SH-SY5Y (cell line): ENCODE results near the gene HIVEP2.

Source experiments
- GATA2 ChIP-seq: IDR thresholded peaks from 2 replicates; pipeline ENCODE4 v1.6.1; 2011; ENCODE audit warnings: mild to moderate bottlenecking, low read depth, low read length
- GATA3 ChIP-seq: IDR thresholded peaks from 2 replicates; pipeline ENCODE4 v1.6.1; 2011; ENCODE audit warnings: low read depth, mild to moderate bottlenecking, low read length, moderate library complexity

DNA sequence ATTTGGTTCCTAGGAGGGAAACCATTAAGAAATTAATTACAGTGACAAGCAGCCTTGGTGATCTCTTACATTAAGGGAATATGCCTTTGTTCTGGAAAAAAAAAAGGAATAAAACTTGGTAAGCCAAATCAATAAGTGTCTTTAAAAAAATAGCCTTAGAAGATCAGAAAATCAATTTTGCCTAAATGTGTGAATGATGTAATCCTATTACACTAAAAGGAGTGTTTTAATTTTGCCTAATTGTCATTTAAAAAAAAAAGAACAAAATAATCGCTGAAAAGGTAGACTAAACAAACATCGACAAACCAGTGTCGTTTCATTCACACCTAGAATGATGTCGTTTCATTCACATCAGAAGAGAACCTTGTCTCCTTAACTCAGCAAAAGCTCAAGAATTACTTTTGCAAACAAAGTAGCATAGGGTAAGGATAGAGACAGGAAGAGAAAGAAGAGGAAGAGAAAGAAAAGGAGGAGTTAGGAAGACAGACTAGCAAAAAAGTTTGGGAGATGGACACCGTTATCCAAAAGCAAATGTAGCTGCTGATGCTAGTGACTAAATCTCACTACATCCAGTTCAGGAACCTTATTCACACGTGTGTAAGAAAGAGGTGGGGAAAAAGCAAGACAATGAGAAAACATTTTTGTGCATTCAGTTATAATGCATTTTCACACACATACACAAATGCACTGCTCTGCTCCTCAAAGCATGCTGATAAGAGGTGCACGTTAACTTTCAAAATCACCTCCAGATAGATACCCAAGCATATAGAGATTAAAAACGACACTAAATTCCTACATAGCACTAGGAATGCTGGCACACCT lies 60.6 kb downstream of the HIVEP2 start:
- TF ChIP-seq GATA3: no peak
- TF ChIP-seq GATA2: no peak
